DOHH2 (cell line): ENCODE results near the gene LIMK2.

Experiments
- H3F3A ChIP-seq: fragments of 200-600 bp; sonication (generic), shearing (Covaris generic); 2 replicates; pipeline ENCODE4 v1.6.0; 2016; ENCODE audit warnings: antibody characterized with exemption, mild to moderate bottlenecking; ENCODE audit not compliant: control insufficient read depth, insufficient read depth
- H3K27ac ChIP-seq: fragments of 200-600 bp; sonication (generic); 2 replicates; pipeline ENCODE4 v1.5.1; 2014; ENCODE audit warnings: low read depth, mild to moderate bottlenecking, low read length, moderate library complexity
- H3K27me3 ChIP-seq: fragments of 200-600 bp; sonication (generic); 2 replicates; pipeline ENCODE4 v1.6.1; 2014; ENCODE audit warnings: mild to moderate bottlenecking, low read length, mixed read lengths; ENCODE audit not compliant: control insufficient read depth
- H3K36me3 ChIP-seq: fragments of 200-600 bp; sonication (generic); 2 replicates; pipeline ENCODE4 v1.6.1; 2014; ENCODE audit warnings: mild to moderate bottlenecking, low read length, moderate library complexity, mixed read lengths; ENCODE audit not compliant: control insufficient read depth
- H3K4me1 ChIP-seq: fragments of 200-600 bp; sonication (generic); 2 replicates; pipeline ENCODE4 v1.6.1; 2014; ENCODE audit warnings: mild to moderate bottlenecking, low read length, mixed read lengths; ENCODE audit not compliant: control insufficient read depth
- H3K4me2 ChIP-seq: fragments of 200-600 bp; sonication (generic); 2 replicates; pipeline ENCODE4 v1.6.0; 2014; ENCODE audit warnings: mild to moderate bottlenecking, low read length, moderate library complexity
- H3K4me3 ChIP-seq: fragments of 200-600 bp; sonication (generic); 2 replicates; pipeline ENCODE4 v1.5.1; 2014; ENCODE audit warnings: mild to moderate bottlenecking, low read length, mixed read lengths
- H3K79me2 ChIP-seq: fragments of 200-600 bp; sonication (generic); 2 replicates; pipeline ENCODE4 v1.6.1; 2014; ENCODE audit warnings: mild to moderate bottlenecking, low read length, mixed read lengths; ENCODE audit not compliant: control insufficient read depth
- H3K9me2 ChIP-seq: fragments of 200-600 bp; sonication (generic); replicated peaks from 2 replicates; pipeline ENCODE4 v1.6.1; 2014; ENCODE audit warnings: mild to moderate bottlenecking, low read length, mixed read lengths; ENCODE audit not compliant: control insufficient read depth
- H3K9me3 ChIP-seq: fragments of 200-600 bp; sonication (generic); 2 replicates; pipeline ENCODE4 v1.6.1; 2014; ENCODE audit warnings: antibody characterized with exemption, low read length, mixed read lengths; ENCODE audit not compliant: control insufficient read depth, insufficient read depth
- H4K20me1 ChIP-seq: fragments of 200-600 bp; sonication (generic); 2 replicates; pipeline ENCODE4 v1.6.0; 2014; ENCODE audit warnings: low read depth, mild to moderate bottlenecking, antibody characterized with exemption, low read length, moderate library complexity; ENCODE audit not compliant: control insufficient read depth, insufficient read depth
- EZH2phosphoT487 ChIP-seq: fragments of 200-600 bp; sonication (generic); IDR thresholded peaks from 2 replicates; pipeline ENCODE4 v1.6.1; 2017; ENCODE audit warnings: borderline replicate concordance, mild to moderate bottlenecking, antibody characterized with exemption, low read length, moderate library complexity, mixed read lengths
- TF ChIP-seq, protein P1 (sequence below): fragments of 200-600 bp; sonication (generic); IDR thresholded peaks from one replicate; pipeline ENCODE4 v1.5.1; 2014; ENCODE audit warnings: antibody characterized with exemption, mild to moderate bottlenecking, low read depth, low read length; ENCODE audit not compliant: poor library complexity, severe bottlenecking

The LIMK2 gene

DNA sequence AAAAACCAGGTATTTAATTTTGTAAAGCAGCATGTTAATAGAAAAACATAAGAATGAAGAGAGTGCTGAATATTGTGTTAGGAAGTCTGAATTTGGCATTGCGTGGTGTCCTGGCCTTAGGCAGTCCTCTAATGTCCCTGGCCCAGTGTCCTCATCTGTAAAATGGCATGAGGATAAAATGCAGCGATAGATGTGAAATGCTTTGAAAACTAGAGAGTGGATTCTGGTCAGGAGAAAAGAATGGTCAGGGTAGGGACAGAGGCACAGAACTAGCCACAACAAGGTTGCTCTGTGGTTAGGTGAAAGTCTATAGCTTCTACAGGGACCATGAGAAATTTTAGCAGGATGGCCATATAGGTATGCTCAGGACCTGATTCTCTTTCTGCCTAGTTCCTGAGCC, 33.2 kb upstream of the LIMK2 start:
- Histone ChIP-seq H3K4me3 (no peak overlapping the region), H3K9me3 (no peaks in the 10 kb centered on the region), H3K79me2 (peaks cover 11% of the 10 kb centered on the region), H3K4me1 (no peaks in the 10 kb centered on the region), H4K20me1 (no peaks in the 10 kb centered on the region), H3K27ac (no peak overlapping the region), H3K4me2 (no peak overlapping the region), H3K9me2 (no peaks in the 10 kb centered on the region), H3K36me3 (peaks cover 2% of the 10 kb centered on the region; the same call in 1 of the 2 replicates), H3F3A (no peaks in the 10 kb centered on the region), H3K27me3 (no peaks in the 10 kb centered on the region)
- no peak for TF ChIP-seq EZH2phosphoT487
- TF ChIP-seq, protein P1, sequence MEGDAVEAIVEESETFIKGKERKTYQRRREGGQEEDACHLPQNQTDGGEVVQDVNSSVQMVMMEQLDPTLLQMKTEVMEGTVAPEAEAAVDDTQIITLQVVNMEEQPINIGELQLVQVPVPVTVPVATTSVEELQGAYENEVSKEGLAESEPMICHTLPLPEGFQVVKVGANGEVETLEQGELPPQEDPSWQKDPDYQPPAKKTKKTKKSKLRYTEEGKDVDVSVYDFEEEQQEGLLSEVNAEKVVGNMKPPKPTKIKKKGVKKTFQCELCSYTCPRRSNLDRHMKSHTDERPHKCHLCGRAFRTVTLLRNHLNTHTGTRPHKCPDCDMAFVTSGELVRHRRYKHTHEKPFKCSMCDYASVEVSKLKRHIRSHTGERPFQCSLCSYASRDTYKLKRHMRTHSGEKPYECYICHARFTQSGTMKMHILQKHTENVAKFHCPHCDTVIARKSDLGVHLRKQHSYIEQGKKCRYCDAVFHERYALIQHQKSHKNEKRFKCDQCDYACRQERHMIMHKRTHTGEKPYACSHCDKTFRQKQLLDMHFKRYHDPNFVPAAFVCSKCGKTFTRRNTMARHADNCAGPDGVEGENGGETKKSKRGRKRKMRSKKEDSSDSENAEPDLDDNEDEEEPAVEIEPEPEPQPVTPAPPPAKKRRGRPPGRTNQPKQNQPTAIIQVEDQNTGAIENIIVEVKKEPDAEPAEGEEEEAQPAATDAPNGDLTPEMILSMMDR: no peak

DNA sequence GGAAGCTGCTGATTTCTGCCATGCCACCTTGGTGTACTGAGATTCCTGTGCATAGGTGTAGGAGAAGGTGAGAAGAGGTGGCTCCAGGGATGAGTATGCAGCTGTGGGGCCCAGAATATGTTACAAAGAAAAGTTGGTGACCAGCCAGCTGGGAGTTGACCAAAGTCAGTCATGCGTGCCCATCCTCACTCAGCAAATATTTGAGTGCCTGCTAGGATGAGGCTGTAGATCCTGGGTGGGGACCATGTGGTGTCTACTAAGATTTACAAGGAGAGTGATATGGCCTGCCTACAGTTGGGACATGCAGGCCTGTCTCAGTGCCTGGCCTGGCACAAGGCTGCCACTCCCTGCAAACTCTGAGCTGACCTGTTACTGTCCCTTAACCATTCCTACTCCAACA, 32.8 kb upstream of the LIMK2 start:
- no peaks in the 10 kb centered on the region for H3F3A ChIP-seq
- no peaks in the 10 kb centered on the region for H3K9me3 ChIP-seq
- no peaks in the 10 kb centered on the region for H3K4me1 ChIP-seq
- H3K9me2 ChIP-seq: no peaks in the 10 kb centered on the region
- no peak overlapping the region for H3K27ac ChIP-seq
- H4K20me1 ChIP-seq: no peaks in the 10 kb centered on the region
- H3K4me3 ChIP-seq: no peak overlapping the region
- no peak for TF ChIP-seq EZH2phosphoT487
- TF ChIP-seq, protein P1: no peak
- peaks cover 10% of the 10 kb centered on the region for H3K79me2 ChIP-seq
- peaks cover 2% of the 10 kb centered on the region; the same call in 1 of the 2 replicates for H3K36me3 ChIP-seq
- no peaks in the 10 kb centered on the region for H3K27me3 ChIP-seq
- no peak overlapping the region for H3K4me2 ChIP-seq

DNA sequence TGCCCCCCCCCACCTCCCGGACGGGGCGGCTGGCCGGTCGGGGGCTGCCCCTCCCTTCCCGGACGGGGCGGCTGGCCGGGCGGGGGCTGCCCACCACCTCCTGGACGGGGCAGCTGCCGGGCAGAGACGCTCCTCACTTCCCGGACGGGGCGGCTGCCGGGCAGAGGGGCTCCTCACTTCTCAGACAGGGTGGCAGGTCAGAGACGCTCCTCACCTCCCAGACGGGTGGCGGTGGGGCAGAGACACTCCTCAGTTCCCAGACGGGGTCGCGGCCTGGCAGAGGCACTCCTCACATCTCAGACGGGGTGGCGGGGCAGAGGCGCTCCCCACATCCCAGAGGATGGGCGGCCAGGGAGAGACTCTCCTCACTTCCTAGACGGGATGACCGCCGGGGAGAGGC, 28.1 kb upstream of the LIMK2 start:
- no peak overlapping the region for H3K4me3 ChIP-seq
- TF ChIP-seq, protein P1: no peak
- TF ChIP-seq EZH2phosphoT487: no peak
- no peak overlapping the region for H3K27ac ChIP-seq
- no peaks in the 10 kb centered on the region for H3F3A ChIP-seq
- H3K9me3 ChIP-seq: no peaks in the 10 kb centered on the region
- H3K36me3 ChIP-seq: peaks cover 2% of the 10 kb centered on the region; the same call in 1 of the 2 replicates
- H3K9me2 ChIP-seq: no peaks in the 10 kb centered on the region
- no peaks in the 10 kb centered on the region for H4K20me1 ChIP-seq
- no peak overlapping the region for H3K4me2 ChIP-seq
- no peaks in the 10 kb centered on the region for H3K4me1 ChIP-seq
- H3K27me3 ChIP-seq: no peaks in the 10 kb centered on the region
- H3K79me2 ChIP-seq: peaks cover 8% of the 10 kb centered on the region
